Muscle of back (tissue), 11 donors: ENCODE measurements around the gene GSK3A. TPM values are rescaled to one million over a fixed set of nuclear protein-coding genes. Genes with fewer than 3 reads are reported as not detected.

Experiments used
- DNase-seq, 3 donors: peaks; one replicate each; pipeline versions ENCODE4 v3.0.0 to v3.0.0-alpha.2; 2013
- polyA plus RNA-seq, 10 donors: library from polyadenylated mRNA; unstranded; fragments of 120-200 nt; gene quantifications; one replicate each; pipeline ENCODE4 v1.2.1, GENCODE V29; 2013; ENCODE audit not compliant: insufficient read length in 10 of 10

GSK3A gene
- polyA plus RNA-seq, 10 donors = 34.4 to 49.0 (median 42.1) TPM

- DNase-seq = no peak
Observed at GRCh38 chr19:42230571-42230970, 11.8 kb downstream of the GSK3A start.

- no peak for DNase-seq
Observed at GRCh38 chr19:42229855-42230351, 12.5 kb downstream of the GSK3A start.

- no peak for DNase-seq
Observed at GRCh38 chr19:42229301-42229854, 13.0 kb downstream of the GSK3A start.

DNA sequence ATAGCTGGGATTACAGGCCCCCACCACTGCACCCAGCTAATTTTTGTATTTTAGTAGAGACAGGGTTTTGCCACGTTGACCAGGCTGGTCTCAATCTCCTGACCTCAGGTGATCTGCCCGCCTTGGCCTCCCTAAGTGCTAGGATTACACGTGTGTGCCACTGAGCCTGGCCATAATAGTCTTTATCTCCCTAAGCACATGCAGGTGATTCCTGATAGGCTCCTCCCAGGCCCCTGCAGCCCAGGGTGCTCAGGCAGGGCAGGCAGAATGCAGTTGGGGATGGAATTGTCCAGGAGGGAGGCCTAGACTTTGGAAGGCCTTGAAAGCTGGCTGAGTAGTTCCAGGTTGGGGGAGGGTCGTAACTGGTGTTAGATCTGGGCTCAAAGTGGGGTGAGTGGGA lies 13.8 kb downstream of the GSK3A start:
- no peak for DNase-seq

DNA sequence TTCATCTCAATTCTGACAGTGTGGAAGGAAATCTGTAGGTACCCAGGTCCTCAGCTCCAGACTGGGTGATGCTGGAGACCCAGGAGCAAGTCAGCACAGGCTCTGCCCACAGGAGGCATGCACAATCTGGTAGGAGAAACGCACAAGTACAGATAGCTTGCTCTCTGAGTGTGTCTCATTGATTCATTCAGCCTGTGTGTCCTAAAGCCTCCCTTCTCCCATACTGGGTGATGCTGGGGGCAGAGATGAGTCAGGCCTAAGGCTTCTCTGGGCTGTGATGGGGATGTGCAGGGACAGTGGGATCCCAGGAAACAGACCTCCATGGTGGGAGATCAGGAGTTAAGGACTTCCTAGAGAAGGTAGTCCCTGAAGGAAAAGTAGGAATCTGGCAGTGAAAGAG lies 15.5 kb downstream of the GSK3A start:
- no peak for DNase-seq

DNA sequence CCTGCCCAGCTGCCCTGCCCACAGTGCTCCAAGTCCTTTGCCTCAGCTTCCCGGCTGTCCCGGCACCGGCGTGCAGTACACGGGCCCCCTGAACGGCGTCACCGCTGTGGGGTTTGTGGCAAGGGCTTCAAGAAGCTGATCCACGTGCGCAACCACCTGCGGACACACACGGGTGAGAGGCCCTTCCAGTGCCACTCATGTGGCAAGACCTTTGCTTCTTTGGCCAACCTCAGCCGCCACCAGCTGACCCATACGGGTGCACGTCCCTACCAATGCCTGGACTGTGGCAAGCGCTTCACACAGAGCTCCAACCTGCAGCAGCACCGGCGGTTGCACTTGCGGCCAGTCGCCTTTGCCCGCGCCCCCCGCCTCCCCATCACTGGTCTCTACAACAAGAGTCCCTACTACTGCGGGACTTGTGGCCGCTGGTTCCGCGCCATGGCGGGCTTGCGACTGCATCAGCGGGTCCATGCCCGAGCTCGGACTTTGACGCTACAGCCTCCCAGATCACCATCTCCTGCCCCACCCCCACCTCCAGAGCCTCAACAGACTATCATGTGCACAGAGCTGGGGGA lies 16.6 kb downstream of the GSK3A start:
- no peak for DNase-seq

- DNase-seq = no peak
Observed at GRCh38 chr19:42224940-42225717, 17.3 kb downstream of the GSK3A start.

GRCh38 chr19:42220751-42221097 lies 21.7 kb downstream of the GSK3A start:
- DNase-seq = no peak

GRCh38 chr19:42219812-42220750 lies 22.3 kb downstream of the GSK3A start, which contains the start of gene ZNF526:
Gene ZNF526, plus strand, starts transcription at chr19:42220312. Its CDS starts 4,092 bp downstream, at chr19:42224404.
- peak; percentile 98 to 99 (median 99) for DNase-seq

DNA sequence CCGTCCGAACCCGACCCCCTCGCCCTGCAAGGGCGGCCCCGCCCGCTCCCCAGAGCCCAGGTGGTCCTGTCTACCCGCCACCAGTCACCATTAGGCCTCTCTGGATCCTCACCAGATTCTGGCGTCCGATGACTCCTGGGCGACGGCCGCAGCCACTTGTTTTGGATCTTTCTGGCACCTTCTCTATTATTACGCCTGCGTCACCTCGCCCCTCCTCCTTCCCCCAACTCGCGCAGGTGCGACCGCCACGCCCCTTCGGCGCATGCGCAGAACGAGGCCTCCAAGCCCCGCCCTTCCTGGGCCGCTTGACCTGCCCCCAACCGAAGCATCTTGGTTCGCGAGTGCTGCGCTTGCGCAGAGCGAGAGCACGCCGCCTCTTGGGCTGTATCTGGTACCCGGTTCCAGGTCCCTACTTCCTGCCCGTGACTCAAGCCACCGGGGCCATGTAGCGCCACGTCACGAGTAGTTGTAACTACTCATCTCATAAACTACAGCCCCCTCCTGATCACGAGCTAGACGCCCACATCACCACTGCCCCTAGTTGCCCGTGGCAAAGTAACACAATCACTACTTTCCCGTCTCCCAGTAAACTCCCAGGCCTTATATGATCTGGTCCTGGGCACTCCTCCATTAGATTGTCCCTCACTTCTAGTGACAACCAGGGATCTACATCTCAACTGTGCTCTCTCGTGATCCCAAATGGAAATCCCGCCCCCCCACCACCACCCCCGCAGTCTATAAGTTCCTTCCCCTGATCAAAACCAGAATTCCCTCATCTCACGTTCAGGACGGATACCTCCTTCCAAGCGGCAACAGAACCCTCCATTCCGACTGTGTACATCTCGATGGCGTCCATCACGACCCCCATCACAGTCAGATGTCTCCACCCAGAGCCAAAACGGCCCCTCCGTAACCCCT lies 24.6 kb downstream of the GSK3A start, which contains the start of gene DEDD2:
TSS of gene DEDD2 (minus strand) at position 158 of the 918 bp plus-strand sequence. CDS start 670 bp downstream, outside the sequence.
- DNase-seq = peak; percentile 97

DNA sequence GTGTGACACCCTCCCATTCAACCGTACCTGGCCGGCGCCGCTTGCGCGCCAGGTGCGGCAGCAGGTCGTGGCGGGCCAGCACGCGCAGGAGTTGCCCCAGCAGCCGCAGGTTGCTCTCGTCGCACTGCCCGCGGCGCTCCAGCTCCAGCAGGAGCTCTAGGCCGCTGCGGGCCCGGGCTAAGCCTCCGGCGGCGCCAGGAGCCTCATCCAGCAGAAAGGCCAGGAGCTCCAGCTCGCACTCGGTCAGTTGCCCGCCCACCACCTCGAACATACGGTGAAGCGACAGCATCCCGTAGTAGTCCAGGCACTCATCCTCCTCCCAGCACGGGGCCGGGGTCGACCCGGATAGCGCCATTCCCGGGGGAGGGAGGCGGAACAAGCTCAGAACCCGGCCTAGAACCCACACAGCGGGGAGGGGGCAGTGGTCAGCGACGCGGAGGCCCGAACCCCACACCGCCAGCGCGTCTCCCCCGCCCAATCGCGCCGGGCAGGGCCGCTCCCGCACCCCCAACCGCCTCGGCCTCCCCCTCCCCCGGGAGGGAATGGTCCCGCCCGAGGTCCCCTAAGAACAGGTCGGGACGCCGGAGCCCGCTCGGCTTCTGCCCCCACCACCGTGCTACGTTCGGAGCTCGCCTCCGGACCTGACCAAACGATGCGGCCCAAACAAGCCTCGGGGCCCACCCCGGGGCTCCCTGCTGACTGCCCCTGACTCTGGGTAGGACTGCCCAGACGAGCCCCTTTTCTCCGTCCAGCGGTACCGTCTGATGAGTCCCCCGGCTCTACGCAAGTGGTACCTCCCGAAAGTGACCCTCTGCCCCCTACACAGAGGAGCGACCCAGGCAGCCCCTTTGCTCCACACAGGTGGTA lies 25.5 kb downstream of the GSK3A start:
- DNase-seq = peak; percentile 19 to 75 (median 44)

- DNase-seq = no peak
Observed at GRCh38 chr19:42214810-42215485, 27.5 kb downstream of the GSK3A start.

DNA sequence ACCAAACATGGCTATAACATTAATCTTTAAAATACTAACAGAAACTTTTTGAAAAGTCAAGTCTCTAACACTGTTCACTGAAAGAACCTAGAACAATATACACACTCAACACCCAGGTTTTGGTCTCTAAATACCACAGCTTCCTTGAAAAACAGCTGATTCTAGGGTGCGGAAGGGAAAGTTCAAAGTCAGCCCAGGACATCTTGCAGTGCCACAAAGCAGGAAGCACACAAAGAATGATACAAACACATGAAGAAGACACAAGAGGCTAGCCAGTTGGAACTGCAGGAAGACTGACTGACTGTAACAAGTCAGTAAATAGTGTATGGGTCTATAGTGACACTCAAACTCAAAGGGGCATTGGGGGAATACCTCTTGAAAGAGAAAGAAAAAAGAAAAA lies 29.5 kb downstream of the GSK3A start:
- DNase-seq = no peak

DNA sequence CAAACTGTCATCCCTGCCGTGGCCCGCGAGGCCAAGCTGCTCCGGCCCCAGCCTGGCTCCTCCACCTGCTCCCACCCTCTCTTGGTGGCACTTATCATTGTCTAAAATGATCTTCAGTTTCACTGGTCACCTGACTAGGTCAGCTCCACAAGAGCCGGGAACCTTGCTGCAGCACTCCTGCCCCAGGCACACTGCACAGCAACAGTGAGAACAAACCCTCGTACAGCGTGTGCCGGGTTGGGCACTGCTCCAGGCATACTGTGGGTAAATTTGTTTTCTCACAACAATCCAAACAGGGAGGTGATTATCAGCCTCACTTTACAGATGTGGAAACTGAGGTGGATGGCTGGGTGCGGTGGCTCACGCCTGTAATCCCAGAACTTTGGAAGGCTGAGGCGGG lies 33.8 kb downstream of the GSK3A start:
- no peak for DNase-seq

GRCh38 chr19:42207767-42208271 lies 34.6 kb downstream of the GSK3A start:
- DNase-seq = peak in 1 of 3 donors; percentile 41

DNA sequence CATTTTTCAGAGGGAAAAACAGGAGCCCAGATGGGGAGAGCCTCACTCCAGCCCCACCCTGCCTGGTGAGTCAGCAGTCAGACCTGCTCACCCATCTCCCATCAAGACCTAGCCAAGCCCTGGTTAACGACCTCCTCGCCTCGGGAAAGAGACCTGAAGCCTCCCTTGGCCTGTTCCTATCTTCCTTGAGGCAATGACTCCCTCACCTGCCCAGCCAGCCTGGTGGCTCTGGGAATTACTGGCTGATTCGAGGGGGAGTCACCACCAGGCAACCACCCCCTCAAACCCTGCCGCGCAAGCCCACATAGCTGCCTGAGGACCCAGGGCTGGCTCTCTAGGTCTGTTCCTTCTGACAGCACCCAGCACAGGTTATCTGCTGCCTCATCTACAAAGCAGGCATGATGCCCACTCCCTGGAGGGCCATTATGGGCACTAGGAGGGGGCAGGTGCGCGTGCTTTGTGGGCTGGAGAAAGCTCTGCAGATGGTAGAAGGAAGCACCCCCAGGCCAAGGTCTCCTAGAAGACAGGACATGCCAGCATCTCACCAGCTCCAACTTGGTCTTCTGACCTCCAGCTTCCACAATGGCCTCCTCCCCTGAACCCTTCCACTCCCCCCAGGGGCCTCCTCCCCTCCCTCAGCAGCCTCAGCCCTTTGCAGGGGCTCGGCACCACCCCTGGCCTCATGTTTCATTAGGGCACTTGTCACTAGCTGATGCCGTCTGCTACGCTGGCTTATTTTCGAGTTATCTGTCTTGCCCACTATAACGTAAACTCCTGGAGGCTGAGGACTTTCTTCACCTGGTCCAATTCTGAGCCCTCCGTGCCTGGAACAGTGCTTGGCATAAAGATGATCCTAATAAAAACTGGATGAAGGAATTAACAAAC lies 35.3 kb downstream of the GSK3A start:
- DNase-seq = no peak

- DNase-seq = no peak
Observed at GRCh38 chr19:42204664-42205063, 37.7 kb downstream of the GSK3A start.

GRCh38 chr19:42203700-42204099 lies 38.7 kb downstream of the GSK3A start:
- DNase-seq = no peak
